ENCODE measurements around the gene PLXNA2.

The PLXNA2 gene

GRCh38 chr1:208200116-208200515 is 44.1 kb downstream of the PLXNA2 start:
- no peak for TF ChIP-seq CTCF (IDR thresholded peaks at IDR 0.05; ENCODE audit: low read depth, low read length)
- Histone ChIP-seq H3K9me3 (no peaks in the 10 kb centered on the region), H3K4me3 (ENCODE audit: low read depth, low read length) (no peak overlapping the region), H3K27me3 (no peaks in the 10 kb centered on the region), H3K4me1 (peaks cover 7% of the 10 kb centered on the region), H3K36me3 (peaks cover 19% of the 10 kb centered on the region)
- no peak for DNase-seq

- no peak for TF ChIP-seq CTCF (IDR thresholded peaks at IDR 0.05; ENCODE audit: low read depth, low read length)
- H3K36me3 ChIP-seq: peaks cover 8% of the 10 kb centered on the region
- no peak overlapping the region for H3K4me3 ChIP-seq (ENCODE audit: low read depth, low read length)
- peaks cover 7% of the 10 kb centered on the region for H3K4me1 ChIP-seq
- DNase-seq: no peak
- no peaks in the 10 kb centered on the region for H3K27me3 ChIP-seq
- H3K9me3 ChIP-seq: no peaks in the 10 kb centered on the region
Observed at GRCh38 chr1:208198236-208198635, 45.9 kb downstream of the PLXNA2 start.

GRCh38 chr1:208194944-208195343 is 49.2 kb downstream of the PLXNA2 start:
- no peaks in the 10 kb centered on the region for H3K9me3 ChIP-seq
- DNase-seq: no peak
- H3K27me3 ChIP-seq: no peaks in the 10 kb centered on the region
- no peak overlapping the region for H3K4me3 ChIP-seq (ENCODE audit: low read depth, low read length)
- peaks cover 4% of the 10 kb centered on the region for H3K36me3 ChIP-seq
- H3K4me1 ChIP-seq: no peaks in the 10 kb centered on the region
- TF ChIP-seq CTCF (IDR thresholded peaks at IDR 0.05; ENCODE audit: low read depth, low read length): no peak

- H3K27me3 ChIP-seq: no peaks in the 10 kb centered on the region
- no peaks in the 10 kb centered on the region for H3K9me3 ChIP-seq
- no peak for DNase-seq
- no peak overlapping the region for H3K4me3 ChIP-seq (ENCODE audit: low read depth, low read length)
- H3K36me3 ChIP-seq: no peaks in the 10 kb centered on the region; the same call in none of the 2 replicates
- H3K4me1 ChIP-seq: peaks cover 8% of the 10 kb centered on the region
- TF ChIP-seq CTCF (IDR thresholded peaks at IDR 0.05; ENCODE audit: low read depth, low read length): no peak
Observed at GRCh38 chr1:208192995-208193394, 51.2 kb downstream of the PLXNA2 start.

GRCh38 chr1:208190784-208191183 is 53.4 kb downstream of the PLXNA2 start:
- Histone ChIP-seq H3K27me3 (no peaks in the 10 kb centered on the region), H3K9me3 (no peaks in the 10 kb centered on the region), H3K36me3 (no peaks in the 10 kb centered on the region; the same call in none of the 2 replicates), H3K4me3 (ENCODE audit: low read depth, low read length) (no peak overlapping the region), H3K4me1 (peaks cover 8% of the 10 kb centered on the region)
- TF ChIP-seq CTCF (IDR thresholded peaks at IDR 0.05; ENCODE audit: low read depth, low read length): no peak
- no peak for DNase-seq

GRCh38 chr1:208189716-208190115 is 54.5 kb downstream of the PLXNA2 start:
- Histone ChIP-seq H3K36me3 (no peaks in the 10 kb centered on the region; the same call in 1 of the 2 replicates), H3K4me3 (ENCODE audit: low read depth, low read length) (no peak overlapping the region), H3K4me1 (peaks cover 12% of the 10 kb centered on the region), H3K27me3 (no peaks in the 10 kb centered on the region), H3K9me3 (no peaks in the 10 kb centered on the region)
- DNase-seq: no peak
- no peak for TF ChIP-seq CTCF (IDR thresholded peaks at IDR 0.05; ENCODE audit: low read depth, low read length)

Data from BE2C (cell line).